H1 (cell line): ENCODE results near the gene MRTFB. TPM values are rescaled to one million over a fixed set of nuclear protein-coding genes. Genes with fewer than 3 reads are reported as not detected.

ENCODE experiments used
- CTCF ChIA-PET: fragments of 300-600 bp; sonication (Branson Sonifier 250); formaldehyde crosslinking; loops from one replicate; lab custom pipeline; 2021; ENCODE audit not compliant: partially characterized antibody; lab: Charles Lee
- POLR2A ChIA-PET: fragments of 300-600 bp; sonication (Branson Sonifier 250); formaldehyde crosslinking; loops from one replicate; lab custom pipeline; 2021; ENCODE audit warnings: inconsistent platforms; ENCODE audit not compliant: partially characterized antibody; lab: Charles Lee
- DNase-seq, 2 experiments: peaks; one replicate each; pipeline versions ENCODE4 v3.0.0 to v3.0.0-alpha.2; 2010 to 2022; ENCODE audit warnings: low spot score in 2 of 2, low read depth in 1 of 2, mixed read lengths in 1 of 2
- FAIRE-seq: peaks from 2 replicates; lab custom pipeline; 2011; peaks lifted over from hg19 to GRCh38; lab: Jason Lieb, UNC
- H2AFZ ChIP-seq: 2 replicates; pipeline ENCODE4 v1.8.1; 2012; ENCODE audit warnings: low read length, inconsistent platforms
- H2AK5ac ChIP-seq: 2 replicates; pipeline ENCODE4 v1.6.1; 2013; ENCODE audit warnings: low read depth, low read length
- H2BK120ac ChIP-seq: replicated peaks from 2 replicates; pipeline ENCODE3; 2013; ENCODE audit warnings: low read depth, low read length, inconsistent platforms
- H2BK12ac ChIP-seq: 2 replicates; pipeline ENCODE4 v1.6.1; 2013; ENCODE audit warnings: low read depth, low read length
- H2BK15ac ChIP-seq: 2 replicates; pipeline ENCODE4 v1.6.1; 2013; ENCODE audit warnings: low read length
- H2BK20ac ChIP-seq: 2 replicates; pipeline ENCODE4 v1.6.1; 2013; ENCODE audit warnings: low read length
- H2BK5ac ChIP-seq: 2 replicates; pipeline ENCODE4 v1.6.1; 2013; ENCODE audit warnings: low read depth, low read length
- H3K14ac ChIP-seq: 2 replicates; pipeline ENCODE4 v1.6.1; 2013; ENCODE audit warnings: inconsistent platforms; ENCODE audit not compliant: insufficient read length
- H3K18ac ChIP-seq: 2 replicates; pipeline ENCODE4 v1.6.1; 2013; ENCODE audit warnings: low read length; ENCODE audit errors: extremely low read depth
- H3K23ac ChIP-seq: 2 replicates; pipeline ENCODE4 v1.6.1; 2013; ENCODE audit warnings: inconsistent platforms; ENCODE audit not compliant: insufficient read length
- H3K23me2 ChIP-seq: 2 replicates; pipeline ENCODE4 v1.6.1; 2013; ENCODE audit warnings: low read depth, low read length
- H3K27ac ChIP-seq: 2 replicates; pipeline ENCODE4 v1.6.1; 2011; ENCODE audit warnings: low read depth, low read length, inconsistent platforms
- H3K27me3 ChIP-seq, 4 experiments: replicated peaks in 1 of 4; 1 replicate in 1 of 4; 2 replicates in 3 of 4; pipeline versions ENCODE4 v1.6.1 to v1.8.1; 2011 to 2013; ENCODE audit warnings: low read length in 3 of 4, mild to moderate bottlenecking in 3 of 4, inconsistent platforms in 2 of 4, mixed read lengths in 2 of 4, moderate library complexity in 1 of 4; ENCODE audit not compliant: control insufficient read depth in 3 of 4, insufficient read depth in 3 of 4; ENCODE audit errors: extremely low read depth in 1 of 4
- H3K36me3 ChIP-seq, 4 experiments: 2 replicates each; pipeline versions ENCODE4 v1.6.1 to v1.8.1; 2011 to 2013; ENCODE audit warnings: mild to moderate bottlenecking in 4 of 4, low read length in 3 of 4, moderate library complexity in 2 of 4, control low read depth in 1 of 4, inconsistent platforms in 1 of 4; ENCODE audit not compliant: insufficient read depth in 4 of 4, control insufficient read depth in 2 of 4
- H3K4ac ChIP-seq: replicated peaks from 2 replicates; pipeline ENCODE3; 2013; ENCODE audit warnings: low read length, low read depth, mixed read lengths, inconsistent platforms; ENCODE audit not compliant: insufficient read length
- H3K4me1 ChIP-seq, 4 experiments: replicated peaks in 1 of 4; 1 replicate in 1 of 4; 2 replicates in 3 of 4; pipeline versions ENCODE4 v1.6.1 to v1.8.1; 2011 to 2013; ENCODE audit warnings: low read length in 3 of 4, inconsistent platforms in 2 of 4, mixed read lengths in 1 of 4; ENCODE audit not compliant: insufficient read depth in 4 of 4, control insufficient read depth in 3 of 4
- H3K4me2 ChIP-seq, 2 experiments: 2 replicates each; pipeline versions ENCODE4 v1.6.1 to v1.8.1; 2011 to 2013; ENCODE audit warnings: low read depth in 2 of 2, low read length in 2 of 2, control low read depth in 1 of 2, inconsistent platforms in 1 of 2, mild to moderate bottlenecking in 1 of 2; ENCODE audit not compliant: insufficient read depth in 1 of 2
- H3K4me3 ChIP-seq, 4 experiments: fragments of 200-600, 300-600 bp in 1 of 4; sonication (generic), shearing (Covaris generic), sonication (Bioruptor Twin) in 1 of 4; 2 replicates each; pipeline versions ENCODE4 v1.5.1 to v1.8.1; 2011 to 2016; ENCODE audit warnings: low read length in 4 of 4, low read depth in 3 of 4, control low read depth in 2 of 4, inconsistent platforms in 2 of 4, mild to moderate bottlenecking in 2 of 4, mixed read lengths in 1 of 4, moderate library complexity in 1 of 4; ENCODE audit not compliant: insufficient read depth in 2 of 4; ENCODE audit errors: extremely low read depth in 1 of 4
- H3K56ac ChIP-seq: replicated peaks from 2 replicates; pipeline ENCODE3; 2013; ENCODE audit warnings: low read depth, mild to moderate bottlenecking, mixed read lengths, low read length, inconsistent platforms; ENCODE audit not compliant: insufficient read length
- H3K79me1 ChIP-seq: 2 replicates; pipeline ENCODE4 v1.6.1; 2013; ENCODE audit warnings: low read depth, low read length, control low read depth
- H3K79me2 ChIP-seq, 2 experiments: 2 replicates each; pipeline versions ENCODE4 v1.6.1 to v1.8.1; 2012 to 2013; ENCODE audit warnings: low read length in 2 of 2, mild to moderate bottlenecking in 2 of 2, inconsistent platforms in 1 of 2; ENCODE audit not compliant: insufficient read depth in 2 of 2, control insufficient read depth in 1 of 2
- H3K9ac ChIP-seq, 4 experiments: replicated peaks in 1 of 4; 1 replicate in 1 of 4; 2 replicates in 3 of 4; pipeline versions ENCODE4 v1.6.1 to v1.8.1; 2011 to 2013; ENCODE audit warnings: low read depth in 3 of 4, low read length in 3 of 4, control low read depth in 2 of 4, mild to moderate bottlenecking in 2 of 4, moderate library complexity in 2 of 4, inconsistent platforms in 1 of 4; ENCODE audit errors: extremely low read depth in 1 of 4
- H3K9me3 ChIP-seq, 2 experiments: 2 replicates each; pipeline versions ENCODE4 v1.6.1 to v1.8.1; 2012 to 2013; ENCODE audit warnings: mild to moderate bottlenecking in 2 of 2, moderate library complexity in 2 of 2, control low read depth in 1 of 2, inconsistent platforms in 1 of 2, low read depth in 1 of 2, low read length in 1 of 2, mixed read lengths in 1 of 2; ENCODE audit not compliant: insufficient read depth in 2 of 2
- H4K20me1 ChIP-seq, 2 experiments: replicated peaks in 1 of 2; 2 replicates each; pipeline versions ENCODE3 to v1.8.1; 2011 to 2013; ENCODE audit warnings: inconsistent platforms in 2 of 2, low read length in 2 of 2, mild to moderate bottlenecking in 1 of 2; ENCODE audit not compliant: insufficient read depth in 2 of 2, control insufficient read depth in 1 of 2
- H4K5ac ChIP-seq: 2 replicates; pipeline ENCODE4 v1.6.1; 2013; ENCODE audit warnings: low read length, low read depth, mixed read lengths, inconsistent platforms; ENCODE audit not compliant: insufficient read length
- H4K8ac ChIP-seq: 2 replicates; pipeline ENCODE4 v1.8.0; 2013; ENCODE audit warnings: mild to moderate bottlenecking, moderate library complexity, low read length, inconsistent platforms; ENCODE audit not compliant: insufficient read depth; ENCODE audit errors: extremely low read depth
- H4K91ac ChIP-seq: replicated peaks from 2 replicates; pipeline ENCODE3; 2013; ENCODE audit warnings: low read length, mixed read lengths, inconsistent platforms; ENCODE audit not compliant: insufficient read length
- E2F6 ChIP-seq: IDR thresholded peaks from 2 replicates; pipeline ENCODE4 v1.6.1; 2012; ENCODE audit warnings: inconsistent platforms
- EZH2 ChIP-seq: fragments of 200-600 bp; sonication (generic); IDR thresholded peaks from 2 replicates; pipeline ENCODE4 v1.7.1; 2012; ENCODE audit warnings: low read depth, mild to moderate bottlenecking, moderate library complexity, low read length, inconsistent platforms; ENCODE audit not compliant: severe bottlenecking
- HDAC2 ChIP-seq, 2 experiments: fragments of 300-600 bp in 1 of 2; sonication (generic) in 1 of 2; IDR thresholded peaks; 2 replicates each; pipeline ENCODE4 v1.6.1; 2011 to 2012; ENCODE audit warnings: low read depth in 2 of 2, low read length in 2 of 2, mild to moderate bottlenecking in 2 of 2, moderate library complexity in 2 of 2, borderline replicate concordance in 1 of 2, inconsistent platforms in 1 of 2
- JUND ChIP-seq: IDR thresholded peaks from 2 replicates; pipeline ENCODE4 v1.6.1; 2011; ENCODE audit warnings: mild to moderate bottlenecking, improper control_type of control experiment, low read length
- KDM5A ChIP-seq: fragments of 200-600 bp; IDR thresholded peaks from 2 replicates; pipeline ENCODE4 v1.7.1; 2012; ENCODE audit warnings: mild to moderate bottlenecking, low read length, inconsistent platforms, mixed read lengths
- MAFK ChIP-seq: IDR thresholded peaks from 2 replicates; pipeline ENCODE4 v1.6.1; 2012; ENCODE audit warnings: low read depth, mild to moderate bottlenecking, improper control_type of control experiment, low read length
- NANOG ChIP-seq: IDR thresholded peaks from 2 replicates; pipeline ENCODE4 v1.6.1; 2011; ENCODE audit warnings: low read length, low read depth, mild to moderate bottlenecking, inconsistent platforms; ENCODE audit not compliant: insufficient read depth, poor library complexity, severe bottlenecking
- POU5F1 ChIP-seq: IDR thresholded peaks from 2 replicates; pipeline ENCODE4 v1.6.1; 2011; ENCODE audit warnings: low read depth, mild to moderate bottlenecking, low read length, moderate library complexity
- RAD21 ChIP-seq, 2 experiments: IDR thresholded peaks in 1 of 2; conservative IDR thresholded peaks in 1 of 2; 2 replicates each; pipeline ENCODE4 v1.6.1; 2011; ENCODE audit warnings: low read depth in 2 of 2, low read length in 2 of 2, improper control_type of control experiment in 1 of 2, inconsistent platforms in 1 of 2, mild to moderate bottlenecking in 1 of 2, moderate library complexity in 1 of 2
- WGBS, 2 experiments: shearing (Covaris generic) in 1 of 2; methylation state at CpG; one replicate each; pipeline versions ENCODE4 v1.1.6 to v1.1.7; 2013 to 2015; ENCODE audit warnings: low lambda C conversion rate in 2 of 2, mixed read lengths in 2 of 2, inconsistent platforms in 1 of 2, low coverage in 1 of 2, missing lambda C conversion rate in 1 of 2; ENCODE audit not compliant: insufficient replicate concordance in 2 of 2, insufficient coverage in 1 of 2, insufficient read length in 1 of 2; ENCODE audit errors: extremely low coverage in 1 of 2, missing lambda C conversion rate in 1 of 2; 5-methylcytosine and 5-hydroxymethylcytosine counted together
- polyA plus RNA-seq, 7 experiments: library from polyadenylated mRNA; depleted of rRNA in 3 of 7; stranded (reverse) in 5 of 7; unstranded in 2 of 7; fragments of >200 nt in 5 of 7; fragments of 200-250 nt in 2 of 7; gene quantifications; 1 replicate in 5 of 7; 2 replicates in 1 of 7; 4 replicates in 1 of 7; pipeline versions ENCODE4 v1.2.1 to v1.2.3, GENCODE V29; 2011 to 2013; ENCODE audit warnings: missing spikeins in 2 of 7, mixed read lengths in 2 of 7
- total RNA-seq: library from RNA; stranded (reverse); fragmentation: NEBNext Ultra II Directional; extraction: Animal tissue kit (Norgen Biotek cat#: 25700); gene quantifications from 2 replicates; pipeline ENCODE4 v1.2.1, GENCODE V29; 2021

Gene MRTFB
- total and polyA plus RNA-seq, 2 of the 8 experiments (the other 6 are each of a cell fraction or from before 2014, with no cell fraction given), result 13.5 to 34.9 TPM

GRCh38 chr16:14131774-14132695 lies 60.9 kb downstream of the MRTFB start:
- Histone ChIP-seq H3K79me2 (peaks cover 0 to 32% of the 10 kb centered on the region in 2 experiments; a peak in 2 of 4 replicates), H4K8ac (no peak overlapping the region)
- CTCF ChIA-PET, result no interaction called here
- TF ChIP-seq JUND (no peak), EZH2 (no peak), POU5F1 (no peak), NANOG (no peak), RAD21 (IDR thresholded peaks at IDR 0.05 in 1 of 2, conservative IDR thresholded peaks at IDR 0.05 in 1 of 2; ENCODE audit: low read depth in 2 of 2, low read length in 2 of 2) (no peak), HDAC2 (IDR thresholded peaks at IDR 0.05; ENCODE audit: borderline replicate concordance in 1 of 2, low read depth in 2 of 2, low read length in 2 of 2) (no peak), MAFK (no peak), E2F6 (no peak), KDM5A (no peak)

More at GRCh38 chr16:14131774-14132695, 60.9 kb downstream of the MRTFB start:
- H2BK5ac ChIP-seq, result no peak overlapping the region
- H3K27ac ChIP-seq, result no peak overlapping the region
- H2AFZ ChIP-seq, result no peak overlapping the region
- no peaks in the 10 kb centered on the region for H3K36me3 ChIP-seq
- H3K9ac ChIP-seq, result no peak overlapping the region
- no peak overlapping the region for H2BK120ac ChIP-seq
- DNase-seq, result no peak
- no peak overlapping the region for H2BK15ac ChIP-seq
- no peak overlapping the region for H3K18ac ChIP-seq
- H4K5ac ChIP-seq, result no peak overlapping the region
- no peak overlapping the region for H3K4ac ChIP-seq
- H3K14ac ChIP-seq, result no peak overlapping the region
- H3K23me2 ChIP-seq, result no peaks in the 10 kb centered on the region
- no peaks in the 10 kb centered on the region for H3K9me3 ChIP-seq
- no peak overlapping the region for H2BK20ac ChIP-seq
- H2AK5ac ChIP-seq, result no peak overlapping the region
- POLR2A ChIA-PET, result no interaction called here
- peaks cover 7% of the 10 kb centered on the region; the same call in 1 of the 2 replicates for H3K79me1 ChIP-seq
- H3K23ac ChIP-seq, result no peak overlapping the region
- H3K27me3 ChIP-seq, result no peaks in the 10 kb centered on the region
- no peak overlapping the region for H3K4me2 ChIP-seq
- H4K91ac ChIP-seq, result no peak overlapping the region
- FAIRE-seq, result no peak
- 82% methylated on average over 4 of the region's 4 CpGs; no CpG with 5 or more reads in 1 of the 2 experiments for WGBS, 2 experiments
- H2BK12ac ChIP-seq, result no peak overlapping the region
- no peak overlapping the region for H3K56ac ChIP-seq
- no peak overlapping the region for H3K4me3 ChIP-seq
- no peaks in the 10 kb centered on the region for H4K20me1 ChIP-seq
- no peaks in the 10 kb centered on the region for H3K4me1 ChIP-seq
